GM19025 (cell line): Measurements from ENCODE around the gene AMPH.

Source experiments
- ATAC-seq: cut with Tn5 transposase; IDR thresholded peaks from one replicate; pipeline ENCODE4 v1.9.1; 2021; ENCODE audit warnings: mild to moderate bottlenecking, low read depth, moderate library complexity; ENCODE audit not compliant: unreplicated experiment

AMPH gene

DNA sequence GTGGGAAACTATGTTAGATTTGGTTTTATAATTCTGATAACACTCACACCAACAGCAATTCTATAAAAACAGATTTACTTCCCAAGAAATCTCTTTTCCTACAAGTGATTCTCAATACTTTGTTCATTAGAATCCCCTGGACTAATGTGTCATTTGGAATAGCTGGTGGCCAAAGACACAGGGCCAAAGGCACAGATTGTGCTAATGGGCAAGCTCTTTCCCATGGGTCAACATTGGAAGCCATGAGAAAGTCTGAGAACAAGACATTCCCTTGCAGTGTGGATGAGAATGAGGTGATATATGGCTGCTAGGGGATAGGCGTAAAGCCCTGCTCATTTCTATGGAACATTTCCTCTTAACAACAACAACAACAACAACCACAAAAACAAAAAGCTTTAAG lies 153.8 kb downstream of the AMPH start:
- no peak for ATAC-seq

DNA sequence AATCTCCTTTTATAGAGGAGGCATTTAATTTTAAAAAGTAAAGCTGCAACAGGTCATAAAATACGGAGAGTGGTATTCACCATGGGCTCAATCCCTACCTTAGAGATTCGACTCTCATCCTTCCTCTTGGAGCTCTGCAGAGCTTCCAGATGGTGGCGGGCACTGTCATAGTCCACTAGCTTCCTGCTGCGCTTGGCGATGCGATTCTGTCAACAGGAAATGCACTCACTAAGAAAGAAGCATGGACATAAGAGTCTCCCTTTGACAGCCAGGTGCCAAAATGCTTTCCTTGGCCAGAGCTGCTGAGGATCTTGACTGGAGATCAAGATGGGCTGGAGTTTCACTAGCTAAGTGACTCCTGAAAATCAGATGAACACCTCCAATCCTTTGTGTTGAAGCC lies 154.4 kb downstream of the AMPH start:
- ATAC-seq, result no peak

DNA sequence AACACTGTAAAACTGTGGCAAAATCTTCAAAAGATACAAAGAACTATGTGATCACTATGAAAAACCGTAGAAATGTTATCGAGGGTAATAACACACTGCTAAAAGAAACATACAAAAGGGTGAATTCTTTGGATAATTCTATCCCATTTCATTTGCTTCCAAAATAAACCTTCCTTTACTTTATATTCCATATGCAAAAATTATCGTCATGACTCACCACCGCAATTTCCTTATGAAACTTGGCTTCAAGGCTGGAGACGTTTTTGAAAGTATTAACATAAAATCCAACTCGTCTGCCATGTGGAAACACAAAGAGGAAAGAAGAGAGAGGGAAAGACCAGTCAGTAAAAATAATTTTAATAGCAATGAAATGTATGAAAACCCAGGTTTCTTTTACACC lies 165.2 kb downstream of the AMPH start:
- no peak for ATAC-seq

DNA sequence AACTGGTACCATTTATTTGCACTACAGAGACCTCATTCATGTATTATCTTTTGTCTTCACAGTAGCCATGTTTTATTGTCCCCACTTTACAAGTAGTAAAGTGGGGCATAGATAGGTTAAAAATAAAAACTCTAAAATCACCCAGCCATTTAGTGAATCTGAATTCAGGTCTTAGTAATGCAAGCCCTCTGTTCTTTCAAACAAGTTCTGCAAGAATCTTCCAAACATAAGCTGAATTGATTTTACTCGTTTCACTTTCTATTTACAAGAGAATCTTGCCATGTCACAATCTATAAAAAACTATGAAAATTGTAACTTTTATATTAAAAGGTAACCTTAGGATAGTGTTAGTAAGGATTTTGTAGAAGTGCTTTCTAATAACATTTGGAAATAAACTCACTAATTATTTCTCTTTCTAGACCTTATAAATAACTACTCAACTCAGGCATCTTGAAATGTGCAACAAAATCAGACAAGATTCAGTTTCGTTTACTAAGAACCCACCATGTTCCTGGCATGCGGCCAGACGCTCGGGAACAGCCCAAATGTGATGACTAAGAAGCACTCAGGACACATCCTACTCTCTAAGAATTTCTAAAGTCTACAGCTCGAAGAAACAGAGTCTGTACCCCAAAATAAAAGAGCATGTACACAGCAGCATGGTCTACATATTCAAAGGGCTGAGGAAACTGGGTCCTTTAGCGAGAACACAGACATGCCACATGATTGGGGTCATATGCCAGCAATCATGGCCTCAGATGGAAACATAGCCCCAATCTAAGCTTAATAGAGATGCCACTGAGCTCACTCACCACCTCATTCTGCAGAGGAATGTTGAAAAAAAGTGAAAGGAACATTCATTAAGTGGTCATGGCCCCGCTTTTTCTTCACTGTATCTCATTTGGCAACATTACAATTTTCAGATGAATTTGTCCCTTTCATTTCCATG lies 167.6 kb downstream of the AMPH start:
- peak; percentile 92 for ATAC-seq

DNA sequence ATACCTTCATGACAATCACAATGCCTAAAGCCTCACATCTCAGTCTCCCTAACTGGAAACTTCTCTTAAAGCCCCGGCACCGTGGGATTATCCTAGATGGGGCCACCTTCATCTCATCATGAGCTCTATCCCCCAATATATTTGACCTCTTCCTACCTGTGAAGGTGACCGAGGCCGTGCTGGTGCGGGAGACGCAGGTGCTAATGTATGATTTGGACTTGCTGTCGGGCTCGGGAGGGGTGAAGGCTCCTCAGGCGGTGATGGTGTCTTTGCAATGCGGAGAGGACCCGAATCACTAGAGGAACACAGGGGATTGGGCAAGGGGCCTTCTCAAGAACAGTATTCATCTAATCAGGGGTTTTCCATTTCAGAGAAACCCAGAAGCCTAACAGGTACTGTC lies 168.4 kb downstream of the AMPH start:
- no peak for ATAC-seq

DNA sequence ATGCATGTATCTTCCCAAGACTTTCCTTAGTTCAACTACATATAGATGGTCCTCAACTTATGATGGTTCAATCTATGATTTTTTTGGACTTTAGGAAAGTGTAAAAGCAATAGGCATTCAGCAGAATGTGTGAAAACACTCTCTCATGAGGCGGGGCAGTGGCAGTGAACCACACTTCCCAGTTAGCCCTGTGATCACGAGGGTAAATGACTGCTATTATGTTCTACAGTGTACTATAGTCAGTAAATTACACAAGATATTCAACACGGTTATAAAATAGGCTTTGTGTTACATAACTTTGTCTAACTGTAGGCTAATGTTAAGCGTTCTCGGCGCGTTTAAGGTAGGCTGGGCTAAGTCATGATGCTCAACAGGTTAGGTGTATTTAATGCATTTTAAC lies 169.3 kb downstream of the AMPH start:
- ATAC-seq, result no peak

DNA sequence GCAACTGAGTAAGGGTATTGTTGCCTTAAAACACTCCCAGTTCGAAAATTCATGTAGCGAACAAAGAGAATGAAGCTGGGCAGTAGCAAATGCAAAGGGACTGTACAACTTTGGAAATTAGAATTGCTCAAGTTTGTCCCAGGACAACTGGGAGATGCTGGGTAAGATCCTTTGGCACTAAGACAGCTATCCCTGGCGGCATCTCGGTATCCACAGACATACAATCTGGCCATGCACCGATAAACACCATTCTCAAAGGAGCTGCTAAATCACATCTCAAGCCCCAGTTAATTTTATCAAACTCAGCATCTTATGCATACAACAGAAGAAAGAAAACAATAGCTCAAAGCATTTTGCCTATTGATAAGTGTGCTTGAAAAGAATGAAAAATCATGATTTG lies 177.3 kb downstream of the AMPH start:
- no peak for ATAC-seq

DNA sequence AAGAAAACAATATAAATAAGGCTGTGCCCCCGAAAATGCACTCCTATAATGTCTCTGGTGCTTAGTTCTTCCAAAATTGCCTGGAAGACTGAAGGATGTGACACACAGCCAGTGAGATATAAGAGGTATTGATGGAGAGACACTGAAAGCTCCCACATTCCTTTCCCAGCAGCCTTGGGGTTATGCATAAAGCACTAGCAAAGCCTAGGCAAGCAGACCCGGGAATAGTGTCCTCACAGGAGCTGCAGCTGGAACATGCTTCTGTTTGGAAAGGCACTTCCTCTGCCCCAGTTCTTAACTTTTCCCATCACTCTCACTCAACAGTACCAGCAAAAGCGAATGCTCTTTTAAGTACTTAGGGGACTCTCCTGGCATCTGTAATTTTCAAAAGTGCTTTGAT lies 178.0 kb downstream of the AMPH start:
- ATAC-seq, result no peak

DNA sequence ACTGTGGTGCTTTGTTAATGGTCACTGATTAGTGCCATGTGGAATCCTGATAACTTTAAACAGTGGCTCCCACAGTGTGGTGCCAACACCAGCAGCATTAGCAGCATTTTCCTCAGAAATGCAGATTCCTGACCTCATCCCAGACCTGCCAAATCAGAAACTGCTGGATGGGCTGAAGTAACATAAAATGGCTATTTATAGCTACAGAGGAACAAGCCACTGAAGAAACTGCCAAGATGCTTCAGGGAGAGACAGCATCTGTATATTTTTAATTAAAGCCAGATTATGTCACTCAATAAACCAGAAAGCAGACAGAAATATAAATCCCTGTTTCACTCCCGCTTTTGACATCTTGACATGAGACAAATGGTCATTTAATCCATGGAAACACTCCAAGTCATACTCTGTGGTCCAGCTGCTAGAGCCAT lies 178.5 kb downstream of the AMPH start:
- no peak for ATAC-seq

DNA sequence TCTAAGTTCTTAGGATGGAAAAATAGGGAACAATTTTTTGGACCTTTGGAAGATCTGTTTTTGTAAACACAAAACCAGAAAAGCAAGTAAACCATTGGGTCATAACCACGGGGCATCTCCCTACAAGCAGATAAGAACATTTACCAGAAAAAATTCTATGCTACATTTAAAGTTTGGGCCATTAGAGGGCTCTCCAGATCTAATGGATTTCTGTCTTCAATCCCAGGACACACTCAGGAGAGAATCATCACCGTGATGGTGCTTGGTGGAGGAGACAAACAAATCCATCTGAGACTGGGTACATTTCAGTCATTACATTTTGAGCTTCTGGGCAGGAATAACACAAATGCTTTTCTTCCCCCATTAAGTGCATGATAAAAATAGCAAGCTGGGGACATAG lies 179.3 kb downstream of the AMPH start:
- ATAC-seq, result no peak

DNA sequence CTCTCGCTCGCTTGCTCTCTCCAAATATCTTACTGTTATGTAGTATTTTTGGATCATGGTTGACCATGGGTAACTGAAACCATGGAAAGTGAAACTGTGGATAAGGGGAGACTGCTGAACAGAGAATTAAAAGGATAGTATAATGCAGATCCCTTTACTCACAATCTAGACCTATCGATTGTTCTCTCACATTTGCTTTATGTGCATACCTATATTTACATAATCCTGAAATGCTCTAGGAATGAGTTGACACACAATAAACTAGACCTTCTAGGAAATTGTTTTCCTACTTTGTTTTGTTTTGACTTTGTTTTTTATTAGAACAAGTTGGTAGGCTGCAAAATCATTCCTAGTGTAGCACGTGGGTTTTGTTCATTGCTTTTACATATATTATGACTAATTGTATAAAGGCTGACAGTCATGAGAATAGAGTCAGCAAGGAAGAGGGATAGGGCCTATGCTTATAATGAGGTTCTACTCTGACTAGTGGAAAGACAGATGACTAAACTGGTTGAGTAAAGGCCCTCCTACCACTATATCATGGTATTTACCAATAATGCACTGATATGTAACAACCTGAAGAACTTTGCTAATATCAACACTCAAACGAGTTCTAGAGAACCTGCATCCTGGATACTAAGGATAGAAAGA lies 182.5 kb downstream of the AMPH start:
- ATAC-seq, result no peak

DNA sequence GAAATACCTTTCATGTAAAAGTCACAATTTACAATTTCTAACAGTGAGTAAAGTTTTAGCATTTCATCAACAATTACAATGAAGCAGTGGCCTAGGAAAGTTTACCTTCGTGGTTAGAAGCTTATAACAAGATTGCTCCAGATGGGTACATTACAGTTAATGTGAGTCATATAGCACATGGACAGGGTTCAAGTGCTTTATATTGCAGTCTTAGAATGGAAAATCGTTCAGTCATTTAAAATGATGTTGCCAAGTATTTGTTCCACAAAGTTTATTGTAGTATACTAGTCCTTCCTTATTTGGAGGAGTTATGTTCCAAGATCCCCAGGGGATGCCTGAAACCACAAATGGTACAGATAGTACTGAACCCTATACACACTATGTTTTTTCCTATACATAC lies 183.1 kb downstream of the AMPH start:
- ATAC-seq, result no peak

DNA sequence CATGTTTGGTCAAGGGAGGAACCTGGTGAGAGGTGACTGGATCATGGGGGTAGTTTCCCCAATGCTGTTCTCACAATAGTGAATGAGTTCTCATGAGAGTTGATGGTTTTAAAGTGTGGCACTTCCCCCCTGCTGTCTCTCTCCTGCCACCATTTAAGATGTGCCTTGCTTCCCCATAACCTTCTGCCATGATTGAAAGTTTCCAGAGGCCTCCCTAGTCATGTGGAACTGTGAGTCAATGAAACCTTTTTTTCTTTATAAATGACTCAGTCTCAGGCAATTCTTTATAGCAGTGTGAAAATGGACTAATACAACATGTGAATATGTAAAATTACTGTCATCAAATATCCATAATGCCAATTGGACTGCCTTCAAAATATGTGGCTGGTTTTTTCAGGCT lies 192.2 kb downstream of the AMPH start:
- ATAC-seq, result no peak

DNA sequence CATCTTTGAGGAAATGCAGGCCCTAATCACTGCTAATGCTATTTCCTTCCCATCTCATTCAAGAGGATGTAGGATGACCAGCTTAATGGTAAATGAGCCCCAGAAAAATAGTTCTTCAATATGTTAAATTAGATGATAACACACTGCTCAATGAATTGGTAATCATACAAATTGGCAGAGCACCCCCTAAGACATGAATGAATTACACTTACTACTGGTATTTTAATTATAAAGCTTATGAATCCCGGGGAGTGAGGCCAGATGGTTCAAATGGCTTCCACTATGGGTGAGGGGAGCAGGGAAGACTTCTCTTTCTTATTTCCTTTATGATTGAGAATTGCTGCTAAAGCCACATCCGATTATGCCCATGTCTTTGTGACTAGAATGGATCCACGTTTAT lies 198.5 kb downstream of the AMPH start:
- no peak for ATAC-seq

DNA sequence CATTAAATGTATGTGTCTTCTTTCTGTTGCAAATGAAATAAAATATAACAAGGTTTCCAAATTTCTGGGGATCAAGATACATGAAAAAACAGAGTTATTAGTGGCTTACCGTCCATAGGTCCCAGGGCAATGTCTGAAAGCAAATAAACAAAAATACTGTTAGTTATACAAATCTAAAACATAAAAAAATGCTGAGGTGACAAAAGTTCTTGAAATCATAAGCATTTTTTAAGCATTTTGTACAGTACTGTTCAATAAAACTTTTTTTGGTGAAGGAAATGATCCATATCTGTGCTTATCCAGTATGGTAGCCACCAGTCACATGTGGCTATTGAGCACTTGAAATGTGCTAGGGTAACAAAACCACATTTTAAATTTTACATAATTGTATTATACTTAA lies 199.1 kb downstream of the AMPH start:
- no peak for ATAC-seq

DNA sequence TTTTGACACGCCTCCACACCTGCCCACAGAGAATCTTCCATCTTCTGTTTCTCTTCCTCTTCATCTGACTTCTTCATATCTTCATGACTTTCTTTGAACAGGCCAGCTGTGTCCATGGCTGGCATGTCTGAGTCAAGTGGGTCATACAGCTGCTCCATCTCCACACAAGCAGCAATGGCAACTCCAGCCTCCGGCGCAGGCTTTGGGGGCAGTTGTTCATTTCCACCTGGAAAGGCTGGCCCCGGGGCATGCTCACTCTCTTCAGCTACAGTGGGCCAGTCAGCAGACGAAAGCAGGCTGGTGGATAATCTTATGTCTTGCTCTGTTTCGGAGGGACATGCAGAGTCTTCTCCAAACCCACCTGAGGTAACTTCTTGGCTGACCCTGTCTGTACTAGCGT lies 202.1 kb downstream of the AMPH start:
- ATAC-seq, result no peak

DNA sequence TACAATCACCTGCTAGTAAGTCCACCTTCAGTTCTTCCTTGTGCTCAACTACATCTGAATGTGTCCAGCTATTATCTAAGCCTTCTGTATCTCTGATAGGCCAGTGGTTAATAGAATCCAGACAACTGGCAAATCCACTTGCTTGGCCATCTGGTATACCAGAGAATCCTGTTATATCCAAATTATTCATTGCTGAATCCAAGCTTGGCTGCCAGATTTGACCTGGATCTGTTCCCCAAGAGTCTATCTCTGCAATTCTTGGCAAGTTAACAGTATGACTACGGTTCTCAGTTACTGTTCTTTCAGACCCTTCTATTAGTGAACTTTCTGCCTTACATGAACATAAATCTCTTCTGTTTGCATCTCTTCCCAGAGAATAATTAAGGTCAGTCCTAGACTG lies 203.1 kb downstream of the AMPH start:
- ATAC-seq, result no peak

DNA sequence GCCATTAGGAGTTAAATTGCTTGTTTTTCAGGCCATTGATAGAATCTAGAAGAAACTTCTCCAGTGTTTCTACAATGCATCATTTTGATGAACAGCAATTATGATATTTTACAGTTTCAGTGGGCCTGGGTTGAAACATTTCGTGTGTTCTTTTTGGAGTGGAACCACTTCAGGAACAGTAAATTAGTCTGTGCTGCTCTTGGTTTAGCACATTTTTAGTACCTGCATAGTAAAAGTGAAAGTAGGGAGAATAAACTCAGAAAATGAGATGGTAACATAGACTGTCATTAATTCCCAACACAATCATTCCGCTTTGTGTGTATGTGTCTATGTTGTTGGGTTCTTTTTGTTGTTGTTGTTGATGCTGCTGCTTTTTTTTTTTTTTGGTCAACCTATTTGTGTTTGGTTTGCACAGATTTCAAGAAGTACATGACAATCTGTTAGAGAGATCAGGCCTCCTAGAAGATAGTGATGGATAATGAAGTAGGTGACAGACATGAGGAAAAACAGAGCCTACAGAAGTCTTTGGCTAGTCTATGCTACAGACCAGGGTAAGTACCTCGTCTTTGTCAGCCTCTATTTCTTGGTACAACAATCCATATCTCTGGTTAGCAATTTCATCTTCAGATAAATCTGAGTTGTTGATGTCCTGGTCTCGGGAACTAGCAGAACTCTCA lies 203.8 kb downstream of the AMPH start:
- no peak for ATAC-seq

DNA sequence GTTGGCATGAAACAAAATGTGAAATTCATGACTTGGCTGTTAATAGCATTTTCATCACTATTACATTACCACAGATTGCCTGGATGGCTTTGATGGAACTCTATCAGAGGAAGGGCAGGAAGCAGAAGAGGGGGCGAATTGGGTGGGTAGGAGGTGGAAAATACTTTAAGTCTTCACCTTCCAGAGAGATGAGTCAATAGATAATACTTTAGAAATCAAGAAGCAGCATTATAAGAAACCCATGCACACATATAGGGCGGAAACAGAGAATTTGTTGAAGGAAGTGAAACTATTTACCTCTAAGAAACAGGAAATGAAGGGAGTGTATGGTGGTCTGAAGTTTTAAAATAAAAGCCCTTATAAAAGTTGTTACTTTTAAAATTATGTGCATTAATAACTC lies 205.7 kb downstream of the AMPH start:
- no peak for ATAC-seq

DNA sequence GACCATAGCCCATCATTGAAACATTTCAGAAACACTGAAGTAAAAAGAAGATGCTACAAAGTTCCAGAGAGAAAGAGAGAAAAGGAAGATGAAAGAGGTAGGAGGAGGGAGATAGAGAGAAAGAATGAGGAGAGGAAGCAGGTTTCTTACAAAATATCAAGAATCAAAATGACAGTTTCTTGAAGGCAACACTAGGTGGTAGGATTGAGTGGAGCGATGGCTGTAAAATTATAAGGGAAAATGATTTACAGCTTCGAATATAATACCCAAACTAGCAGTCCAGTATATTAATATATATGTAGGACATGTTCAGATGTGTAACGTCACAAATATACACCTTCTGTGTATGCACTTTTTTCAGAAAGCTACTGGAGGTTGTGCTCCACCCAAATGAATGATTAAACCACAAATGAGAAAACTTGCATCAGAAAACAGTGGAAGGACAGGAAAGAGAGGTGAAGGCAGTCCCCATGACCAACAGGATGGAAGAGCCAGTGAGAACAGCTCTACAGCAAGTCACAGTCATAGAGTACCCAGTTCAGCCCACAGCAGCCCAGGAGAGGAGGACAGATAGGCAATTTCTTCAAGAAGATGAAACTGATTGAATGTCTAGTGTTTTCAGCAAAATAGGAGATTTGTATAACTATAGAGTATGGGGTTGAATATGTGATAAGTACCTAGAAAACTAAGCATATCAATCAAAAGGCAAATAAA lies 206.3 kb downstream of the AMPH start:
- no peak for ATAC-seq

DNA sequence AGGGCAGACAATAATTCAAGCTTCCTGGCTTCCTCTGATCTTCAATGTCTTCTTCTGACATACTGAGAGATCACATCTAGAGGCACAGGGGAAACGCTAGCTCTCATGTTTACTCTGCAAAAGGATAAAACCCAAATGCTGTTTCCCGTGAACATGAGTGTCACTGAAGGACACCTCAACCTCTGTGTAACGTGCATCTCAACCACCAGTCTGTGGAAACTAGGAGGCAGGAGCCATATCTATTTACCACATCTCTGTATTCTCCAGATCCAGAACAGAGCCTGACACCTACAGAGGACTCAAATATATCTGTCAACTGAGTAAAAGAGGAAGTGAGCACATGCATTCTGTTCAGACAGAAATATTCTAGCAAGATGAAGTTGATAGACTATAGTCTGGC lies 217.4 kb downstream of the AMPH start:
- no peak for ATAC-seq
